GM21390 (cell line): ENCODE results near the gene ANKRD13A.

Source experiments
- ATAC-seq: cut with Tn5 transposase; IDR thresholded peaks from one replicate; pipeline ENCODE4 v1.9.1; 2021; ENCODE audit not compliant: unreplicated experiment

ANKRD13A gene

GRCh38 chr12:109998904-109999648 lies at the start of gene ANKRD13A:
TSS of gene ANKRD13A (plus strand) at chr12:109999430. CDS start at chr12:109999689, 259 bp downstream.
- ATAC-seq: peak; percentile 47

GRCh38 chr12:109950625-109951024 lies 48.6 kb upstream of the ANKRD13A start:
- ATAC-seq: no peak

GRCh38 chr12:109951136-109951535 lies 48.1 kb upstream of the ANKRD13A start:
- ATAC-seq: no peak

- ATAC-seq: no peak
These were observed 47.5 kb upstream of the ANKRD13A start for GRCh38 chr12:109951751-109952150.

GRCh38 chr12:109952160-109952858 lies 46.9 kb upstream of the ANKRD13A start:
- no peak for ATAC-seq

GRCh38 chr12:109952873-109953272 lies 46.4 kb upstream of the ANKRD13A start:
- no peak for ATAC-seq

GRCh38 chr12:109953656-109954055 lies 45.6 kb upstream of the ANKRD13A start:
- no peak for ATAC-seq

GRCh38 chr12:109958374-109958773 lies 40.9 kb upstream of the ANKRD13A start:
- no peak for ATAC-seq

GRCh38 chr12:109959411-109960093 lies 39.7 kb upstream of the ANKRD13A start:
- no peak for ATAC-seq

- no peak for ATAC-seq
These were observed 38.0 kb upstream of the ANKRD13A start for GRCh38 chr12:109961201-109961600.

- ATAC-seq: no peak
These were observed 37.6 kb upstream of the ANKRD13A start for GRCh38 chr12:109961612-109962011.

GRCh38 chr12:109962398-109962797 lies 36.8 kb upstream of the ANKRD13A start:
- ATAC-seq: no peak

- ATAC-seq: no peak
These were observed 35.9 kb upstream of the ANKRD13A start for GRCh38 chr12:109963330-109963729.

- no peak for ATAC-seq
These were observed 35.3 kb upstream of the ANKRD13A start for GRCh38 chr12:109963743-109964429.

GRCh38 chr12:109966546-109966945 lies 32.7 kb upstream of the ANKRD13A start:
- no peak for ATAC-seq

- ATAC-seq: no peak
These were observed 31.7 kb upstream of the ANKRD13A start for GRCh38 chr12:109967383-109968031.

GRCh38 chr12:109968032-109968420 lies 31.2 kb upstream of the ANKRD13A start:
- no peak for ATAC-seq

GRCh38 chr12:109968801-109969200 lies 30.4 kb upstream of the ANKRD13A start:
- ATAC-seq: no peak

GRCh38 chr12:109972821-109973220 lies 26.4 kb upstream of the ANKRD13A start:
- no peak for ATAC-seq

GRCh38 chr12:109981311-109981710 lies 17.9 kb upstream of the ANKRD13A start:
- ATAC-seq: no peak

- no peak for ATAC-seq
These were observed 17.0 kb upstream of the ANKRD13A start for GRCh38 chr12:109982210-109982609.
